Measurements from ENCODE around the gene IZUMO1.
A peak's percentile ranks its signal among the peaks of the same experiment; 100 is the strongest.
"Not testable (repeated sequence)": the region's sequence is repeated elsewhere in the genome, so short reads cannot be mapped to it uniquely, and the experiment has no call there.

Gene IZUMO1

DNA sequence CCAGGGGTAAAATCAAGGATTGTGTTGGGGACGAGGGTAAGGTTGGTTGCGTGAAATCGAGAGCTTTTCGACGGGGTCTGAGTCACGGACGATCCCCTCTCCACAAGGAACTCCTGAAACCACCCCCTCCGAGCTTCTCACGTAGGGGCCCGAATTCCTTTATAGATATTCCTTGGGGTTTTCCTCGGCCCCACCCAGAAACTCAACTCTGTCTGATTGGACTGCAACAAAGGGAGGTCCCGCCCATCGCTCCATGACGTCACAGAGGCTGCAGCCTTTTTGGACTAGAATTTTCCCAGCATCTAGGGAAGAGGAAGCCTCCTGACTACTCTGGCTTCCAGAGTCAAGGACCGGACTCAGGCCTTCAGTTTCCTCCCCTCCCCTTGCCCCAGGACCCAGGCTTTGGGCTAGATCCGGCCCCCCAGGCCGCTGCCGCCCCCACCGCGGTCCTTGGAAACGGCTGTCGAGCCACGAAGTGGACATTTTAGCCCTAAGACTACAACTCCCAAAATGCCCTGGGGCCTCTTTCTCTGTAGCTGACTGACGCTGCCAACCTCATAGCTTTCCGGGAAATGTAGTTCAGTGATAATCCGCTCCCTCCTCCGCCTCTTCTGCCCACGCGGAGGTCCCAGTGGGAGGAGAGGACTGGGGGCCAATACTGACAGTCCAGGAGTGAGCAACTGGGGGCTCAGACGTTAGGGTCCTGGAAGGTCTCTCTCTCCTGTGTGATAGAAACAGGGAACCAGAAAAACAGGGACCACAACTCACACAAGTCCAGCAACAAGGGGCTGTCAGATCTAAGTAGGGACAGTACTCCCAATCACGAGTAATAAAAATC is at the start of gene IZUMO1:
Gene IZUMO1, minus strand, starts transcription at position 172 of the 838 bp plus-strand sequence. CDS start 1,050 bp downstream, outside the sequence.
- peak; percentile 63 for DNase-seq

DNA sequence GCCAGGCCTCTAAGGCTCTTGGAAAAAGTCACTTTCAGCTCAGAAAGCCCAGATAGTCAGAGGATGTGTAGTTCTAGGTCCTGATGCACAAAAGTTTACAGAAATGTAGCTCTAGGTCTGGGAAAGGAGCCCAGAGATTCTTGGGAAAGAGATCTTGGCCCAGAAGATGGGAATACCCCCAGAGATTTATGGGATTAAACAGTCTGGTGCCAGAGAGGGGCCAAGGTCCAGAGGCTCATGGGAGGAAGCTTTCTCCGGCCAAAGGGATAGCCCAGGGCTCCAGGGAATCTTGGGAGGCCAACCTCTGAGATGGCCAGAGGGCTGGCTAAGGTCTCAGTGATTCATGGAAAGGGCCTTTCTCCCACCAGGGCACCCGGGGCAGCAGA is 49.0 kb upstream of the IZUMO1 start:
- no peak for DNase-seq

DNA sequence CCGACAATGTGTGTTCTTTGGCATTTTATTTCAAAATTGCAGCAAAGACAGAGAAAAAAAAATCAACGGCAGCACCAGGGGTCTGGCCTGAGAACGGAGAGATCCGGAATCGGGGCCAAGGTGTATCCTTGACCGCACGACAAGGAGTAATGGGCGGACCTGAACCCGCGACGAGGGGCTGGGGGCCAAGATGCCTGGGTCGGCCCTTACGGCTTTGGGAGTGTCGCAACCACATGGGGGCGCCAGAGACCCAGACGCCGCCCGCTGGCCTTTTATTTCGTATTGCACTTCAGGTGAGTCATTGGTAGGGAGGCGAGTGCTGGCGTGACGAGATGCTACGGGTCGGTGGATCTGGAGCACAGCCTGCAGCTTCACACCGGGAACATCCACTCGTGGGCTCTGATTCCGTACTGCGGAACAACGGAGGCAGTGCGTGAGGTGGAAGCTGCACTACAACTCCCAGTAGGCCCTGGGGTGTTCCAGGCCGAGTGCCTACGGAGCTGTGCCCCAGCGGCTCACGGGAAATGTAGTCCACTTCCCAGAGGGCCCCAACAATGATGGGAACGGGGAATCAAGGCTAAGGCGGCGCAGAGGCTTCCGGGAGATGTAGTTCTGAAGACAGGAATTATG is 48.5 kb upstream of the IZUMO1 start:
- peak; percentile 91 for DNase-seq

DNA sequence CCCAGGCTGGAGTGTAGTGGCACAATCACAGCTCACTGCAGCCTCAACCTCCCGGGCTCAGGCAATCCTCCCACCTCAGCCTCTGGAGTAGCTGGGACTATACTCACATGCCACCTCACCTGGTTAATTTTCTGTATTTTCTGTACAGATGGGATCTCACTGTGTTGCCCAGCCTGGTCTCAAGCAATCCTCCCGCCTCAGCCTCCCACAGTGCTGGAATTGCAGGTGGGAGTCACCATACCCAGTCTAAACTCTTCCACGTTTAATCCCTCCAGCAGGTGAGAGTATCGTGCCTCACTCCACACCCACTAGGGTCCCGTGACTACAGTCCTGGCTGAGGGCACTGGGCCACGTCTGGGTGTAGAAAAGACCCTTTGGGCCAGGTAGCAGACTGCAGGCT is 47.6 kb upstream of the IZUMO1 start:
- no peak for DNase-seq

DNA sequence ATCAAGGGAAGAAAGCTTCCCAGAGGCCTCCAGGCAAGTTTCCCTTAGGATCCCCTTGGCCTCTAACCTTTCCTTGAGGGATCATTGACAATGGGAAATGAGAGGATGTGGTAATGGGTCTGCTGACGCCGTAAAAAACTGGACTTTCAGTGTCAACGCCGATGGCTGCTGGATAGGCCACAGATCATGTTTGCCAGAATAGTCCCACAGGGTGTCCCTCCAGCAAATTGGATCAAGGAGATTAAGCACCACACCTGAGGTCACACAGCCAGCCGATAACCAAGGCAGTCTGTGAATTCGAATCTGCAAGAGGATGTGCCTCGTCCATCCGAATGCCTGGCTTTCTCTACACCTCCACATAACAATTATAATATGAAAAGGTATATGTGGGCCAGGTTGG is 46.6 kb upstream of the IZUMO1 start:
- DNase-seq = no peak

DNA sequence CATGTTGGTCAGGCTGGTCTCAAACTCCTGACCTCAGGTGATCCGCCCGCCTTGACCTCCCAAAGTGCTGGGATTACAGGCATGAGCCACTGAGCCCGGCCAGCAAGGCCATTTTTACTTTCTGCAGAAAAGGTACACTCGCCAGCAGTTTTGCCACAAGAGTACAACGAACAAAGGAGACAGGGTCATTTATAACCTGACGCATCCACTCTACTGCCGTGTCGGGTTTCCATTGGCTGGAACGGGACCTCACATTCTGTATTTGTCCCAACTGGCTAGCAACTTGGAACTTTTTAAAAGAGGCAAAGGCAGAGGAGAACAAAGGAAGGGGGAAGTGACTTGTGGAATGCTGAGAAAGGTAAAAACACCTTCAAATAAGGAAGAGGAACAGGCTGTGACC is 40.6 kb upstream of the IZUMO1 start:
- DNase-seq = not testable (repeated sequence)

DNA sequence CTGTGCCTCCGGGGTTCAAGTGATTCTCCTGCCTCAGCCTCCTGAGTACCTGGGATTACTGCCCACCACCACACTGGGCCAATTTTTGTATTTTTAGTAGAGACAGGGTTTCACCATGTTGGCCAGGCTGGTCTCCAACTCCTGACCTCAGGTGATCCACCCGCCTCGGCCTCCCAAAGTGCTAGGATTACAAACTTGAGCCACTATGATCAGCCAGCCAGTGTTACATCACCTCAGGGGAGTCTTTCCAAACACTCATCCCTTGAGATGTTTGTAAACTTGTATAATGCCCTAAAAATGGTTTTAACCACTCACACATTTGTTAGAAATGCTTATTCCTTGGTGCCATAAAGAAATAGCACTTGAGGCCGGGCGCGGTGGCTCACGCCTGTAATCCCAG is 39.7 kb upstream of the IZUMO1 start:
- DNase-seq = not testable (repeated sequence)

DNA sequence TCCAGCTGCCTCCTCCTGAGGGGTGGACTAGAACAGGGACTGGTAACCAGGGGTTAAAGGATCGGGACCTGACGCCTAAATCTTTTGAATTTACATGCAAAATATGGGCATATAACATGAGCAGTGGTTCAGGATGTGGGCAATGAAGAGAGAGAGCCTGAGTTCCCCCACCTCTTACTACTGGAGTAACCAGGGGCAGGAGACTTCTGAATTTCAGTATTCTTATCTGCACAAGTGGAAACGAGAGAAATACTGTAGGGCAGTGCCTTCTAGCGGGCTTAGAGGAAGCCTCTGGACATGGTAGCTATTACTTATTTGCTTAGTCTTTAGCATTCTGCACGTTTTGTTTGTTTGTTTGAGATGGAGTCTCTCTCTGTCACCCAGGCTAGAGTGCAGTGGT is 37.8 kb upstream of the IZUMO1 start:
- no peak for DNase-seq

DNA sequence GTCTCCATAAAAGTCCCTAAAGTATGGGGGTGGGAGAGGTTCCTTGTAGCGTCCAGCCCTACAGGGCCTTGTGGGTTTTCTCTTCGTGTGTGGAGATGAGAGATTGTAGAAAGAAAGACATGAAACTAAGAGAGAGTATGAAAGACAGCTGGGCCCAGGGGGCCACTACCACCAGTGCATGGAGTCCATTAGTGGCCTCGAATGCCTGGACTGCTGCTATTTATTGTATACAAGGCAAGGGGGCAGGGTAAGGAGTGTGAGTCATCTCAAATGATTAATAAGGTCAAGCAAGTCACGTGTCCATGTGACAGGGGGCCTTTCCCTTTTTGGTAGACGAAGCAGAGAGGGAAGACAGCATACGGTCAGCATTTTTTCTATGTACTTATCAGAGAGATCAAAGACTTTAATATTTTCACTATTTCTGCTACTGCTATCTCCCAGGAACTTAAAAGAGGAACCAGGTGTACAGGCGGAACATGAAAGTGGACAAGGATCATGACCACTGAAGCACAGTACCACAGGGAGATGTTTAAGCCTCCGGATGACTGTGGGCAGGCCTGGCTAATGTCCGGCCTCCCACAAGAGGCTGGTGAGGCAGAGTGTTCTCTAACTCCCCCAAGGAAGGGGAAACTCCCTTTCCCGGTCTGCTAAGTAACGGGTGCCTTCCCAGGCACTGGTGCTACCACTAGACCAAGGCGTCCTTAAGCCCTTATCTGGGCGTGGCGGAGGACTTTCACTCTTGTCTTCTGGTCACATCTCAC is 34.1 kb upstream of the IZUMO1 start:
- no peak for DNase-seq

DNA sequence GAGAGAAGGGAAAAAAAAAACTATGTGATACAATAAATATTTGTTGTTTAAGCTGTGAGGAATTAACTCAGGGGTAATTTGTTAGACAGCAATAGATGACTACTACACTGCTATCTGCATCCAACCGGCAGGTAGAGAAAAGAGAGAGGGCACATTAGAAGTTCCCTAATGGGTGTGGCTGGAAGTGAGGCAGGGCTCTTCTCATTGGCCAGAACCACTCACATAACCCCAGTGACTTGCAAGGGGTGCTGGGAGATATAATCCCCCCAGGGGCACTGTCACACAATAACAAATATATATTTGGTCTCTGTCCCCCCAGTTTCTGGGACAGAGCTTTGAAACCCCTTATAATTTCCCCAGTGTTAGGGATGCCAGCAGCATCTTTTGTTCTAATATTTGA is 32.9 kb upstream of the IZUMO1 start:
- DNase-seq = no peak

DNA sequence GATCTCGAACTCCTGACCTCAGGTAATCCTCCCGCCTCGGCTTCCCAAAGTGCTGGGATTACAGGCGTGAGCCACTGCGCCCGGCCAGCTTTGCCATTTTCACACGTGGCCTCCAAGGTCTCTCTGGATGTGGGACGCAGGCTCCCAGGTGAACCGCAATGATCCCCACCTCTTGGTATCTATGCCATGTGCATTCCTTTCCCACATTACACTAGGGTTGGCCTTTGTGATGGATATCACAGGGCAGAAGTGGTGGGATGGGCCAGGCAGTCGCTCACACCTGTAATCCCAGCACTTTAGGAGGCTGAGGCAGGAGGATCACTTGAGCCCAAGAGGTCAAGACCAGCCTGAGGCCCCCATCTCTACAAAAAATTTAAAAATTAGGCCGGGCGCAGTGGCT is 31.0 kb upstream of the IZUMO1 start:
- no peak for DNase-seq

DNA sequence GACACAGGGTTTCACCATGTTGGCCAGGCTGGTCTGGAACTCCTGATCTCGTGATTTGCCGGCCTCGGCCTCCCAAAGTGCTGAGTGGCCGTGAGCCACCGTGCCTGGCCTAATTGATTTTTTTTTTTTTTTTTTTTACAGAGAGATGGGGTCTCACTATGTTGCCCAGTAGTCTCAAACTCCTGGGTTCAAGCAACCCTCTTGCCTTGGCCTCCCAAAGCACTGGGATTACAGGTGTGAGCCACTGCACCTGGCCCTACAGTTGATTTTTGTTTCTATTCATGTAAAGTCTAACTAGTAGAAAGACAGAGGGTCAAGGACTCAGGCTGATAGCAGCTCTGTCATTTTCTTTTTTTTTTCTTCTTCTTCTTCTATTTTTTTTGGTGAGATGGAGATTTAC is 30.4 kb upstream of the IZUMO1 start:
- no peak for DNase-seq

DNA sequence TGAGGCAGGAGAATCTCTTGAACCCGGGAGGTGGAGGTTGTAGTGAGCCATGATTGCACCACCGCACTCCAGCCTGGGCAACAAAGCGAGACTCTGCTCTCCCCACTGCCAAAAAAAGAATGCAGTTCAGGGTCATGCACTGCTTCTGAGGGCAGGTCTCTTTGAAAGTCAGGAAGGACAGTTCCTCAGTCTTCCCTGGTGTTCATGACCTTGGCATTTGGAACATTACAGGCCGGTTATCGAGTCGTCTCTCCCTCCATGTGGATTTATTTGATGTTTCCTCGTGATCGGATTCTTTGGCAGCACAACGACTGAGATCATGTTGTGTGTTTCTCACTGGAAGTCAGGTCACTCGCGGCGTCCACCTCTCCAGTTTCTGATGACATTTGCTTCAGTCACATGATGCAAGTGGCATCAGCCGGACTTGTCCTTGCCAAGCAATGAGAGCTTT is 25.8 kb upstream of the IZUMO1 start:
- DNase-seq = no peak

DNA sequence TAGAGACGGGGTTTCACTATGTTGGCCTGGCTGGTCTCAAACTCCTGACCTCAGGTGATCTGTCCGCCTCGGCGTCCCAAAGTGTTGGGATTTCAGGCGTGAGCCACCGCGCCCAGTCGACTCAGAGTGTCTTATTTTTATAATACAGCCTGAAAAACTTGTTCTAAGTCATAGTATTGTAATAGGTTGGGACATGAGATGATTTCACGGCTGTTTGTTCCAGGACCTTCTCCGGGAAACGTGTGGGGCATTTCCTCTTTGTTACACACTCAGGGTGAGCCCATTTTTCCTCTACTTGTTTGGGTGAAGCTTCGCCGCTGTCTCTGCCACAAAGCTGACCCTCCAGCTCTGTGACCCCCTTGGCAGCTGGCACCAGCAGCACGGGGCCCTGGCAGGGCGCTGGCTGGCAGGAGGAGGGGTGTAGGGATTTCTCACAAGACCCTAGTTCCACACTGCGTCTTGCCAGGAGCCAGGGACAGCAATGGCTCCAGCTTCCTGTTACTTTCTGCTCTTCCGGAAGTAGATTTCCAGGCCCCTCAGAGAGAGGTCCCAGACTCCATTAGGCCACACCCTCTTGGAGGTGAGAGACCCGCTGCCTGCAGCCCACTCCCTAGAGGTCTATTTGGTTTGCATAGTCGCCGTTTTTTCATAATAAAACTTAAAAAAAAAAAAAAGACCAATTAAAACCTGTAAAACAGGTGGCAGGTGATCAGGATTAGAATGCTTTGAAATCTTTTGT is 24.2 kb upstream of the IZUMO1 start:
- no peak for DNase-seq

DNA sequence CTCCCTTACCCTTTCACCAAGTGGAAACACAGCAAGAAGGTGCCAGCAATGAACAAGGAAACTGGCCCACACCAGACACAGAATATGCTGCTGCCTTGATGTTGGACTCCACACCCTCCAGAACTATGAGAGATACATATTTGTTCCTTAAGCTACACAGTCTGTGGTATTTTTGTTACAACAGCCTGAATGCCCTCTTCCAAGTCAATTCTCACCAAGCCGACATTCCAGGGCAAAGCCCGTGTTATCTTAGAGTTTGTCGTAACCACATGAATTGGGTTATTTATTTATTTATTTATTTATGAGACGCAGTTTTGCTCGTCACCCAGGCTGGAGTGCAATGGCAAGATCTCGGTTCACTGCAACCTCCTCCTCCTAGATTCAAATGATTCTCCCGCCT is 23.6 kb upstream of the IZUMO1 start:
- DNase-seq = no peak

DNA sequence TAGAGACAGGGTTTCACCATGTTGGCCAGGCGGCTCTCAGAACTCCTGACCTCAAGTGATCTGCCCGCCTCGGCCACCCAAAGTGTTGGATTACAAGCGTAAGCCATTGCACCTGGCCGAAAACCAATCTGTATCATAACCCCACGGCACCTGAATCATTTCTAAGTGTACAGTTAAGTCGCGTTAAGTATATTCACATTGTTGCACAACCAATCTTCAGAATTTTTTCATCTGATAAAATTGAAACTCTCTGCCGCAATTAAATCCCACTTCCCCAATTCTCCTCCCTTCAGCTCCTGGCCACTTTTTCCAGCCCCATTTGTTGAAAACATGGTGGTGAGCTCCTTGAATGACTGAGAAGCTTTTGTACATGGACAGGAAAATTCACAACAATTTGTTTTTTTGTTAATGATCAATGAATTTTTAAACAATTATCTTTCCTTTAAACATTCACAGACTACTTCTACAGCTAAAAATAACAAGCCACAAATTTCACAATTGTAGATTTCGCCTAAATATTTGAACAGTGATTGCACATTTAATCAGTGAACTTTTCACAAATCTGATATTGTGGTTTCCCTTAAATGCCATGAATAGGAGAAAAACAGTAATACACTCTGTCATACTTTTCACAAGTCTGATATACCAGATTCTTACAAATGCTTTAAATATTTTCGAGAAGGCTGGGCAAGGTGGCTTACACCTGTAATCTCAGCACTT is 22.4 kb upstream of the IZUMO1 start:
- no peak for DNase-seq

DNA sequence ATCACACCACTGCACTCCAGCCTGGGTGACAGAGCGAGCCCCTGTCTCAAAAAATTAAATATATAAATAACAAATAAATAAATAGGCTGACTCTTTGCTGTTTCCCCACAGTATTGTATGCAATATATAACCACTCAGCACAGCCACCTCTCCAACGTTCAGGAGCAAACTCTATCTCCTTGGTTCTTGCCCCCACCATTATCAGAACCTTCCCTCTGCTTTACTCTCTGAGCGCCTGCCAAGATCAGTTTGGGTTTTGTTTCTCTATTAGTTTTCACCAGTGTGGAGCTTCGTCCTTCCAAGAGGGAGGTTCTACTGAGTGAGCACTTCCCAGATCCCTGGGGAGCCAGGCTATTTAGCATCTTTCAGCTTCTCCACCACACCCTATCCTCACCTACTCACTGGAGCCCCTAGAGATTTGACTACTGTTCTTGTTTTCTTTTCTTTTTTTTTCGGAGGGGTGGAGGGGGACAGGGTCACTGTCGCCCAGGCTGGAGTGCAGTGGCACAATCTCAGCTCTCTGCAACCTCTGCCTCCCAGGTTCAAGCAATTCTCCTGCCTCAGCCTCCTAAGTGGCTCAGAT is 21.6 kb upstream of the IZUMO1 start:
- DNase-seq = not testable (repeated sequence)

DNA sequence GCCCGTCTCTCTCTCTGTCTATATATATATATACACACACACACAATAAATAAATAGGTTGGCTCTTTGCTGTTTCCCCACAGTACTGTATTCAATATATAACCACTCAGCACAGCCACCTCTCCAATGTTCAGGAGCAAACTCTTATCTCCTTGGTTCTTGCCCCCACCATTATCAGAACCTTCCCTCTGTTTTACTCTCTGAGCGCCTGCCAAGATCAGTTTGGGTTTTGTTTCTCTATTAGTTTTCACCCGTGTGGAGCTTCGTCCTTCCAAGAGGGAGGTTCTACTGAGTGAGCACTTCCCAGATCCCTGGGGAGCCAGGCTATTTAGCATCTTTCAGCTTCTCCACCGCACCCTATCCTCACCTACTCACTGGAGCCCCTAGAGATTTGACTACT is 19.1 kb upstream of the IZUMO1 start:
- not testable (repeated sequence) for DNase-seq

DNA sequence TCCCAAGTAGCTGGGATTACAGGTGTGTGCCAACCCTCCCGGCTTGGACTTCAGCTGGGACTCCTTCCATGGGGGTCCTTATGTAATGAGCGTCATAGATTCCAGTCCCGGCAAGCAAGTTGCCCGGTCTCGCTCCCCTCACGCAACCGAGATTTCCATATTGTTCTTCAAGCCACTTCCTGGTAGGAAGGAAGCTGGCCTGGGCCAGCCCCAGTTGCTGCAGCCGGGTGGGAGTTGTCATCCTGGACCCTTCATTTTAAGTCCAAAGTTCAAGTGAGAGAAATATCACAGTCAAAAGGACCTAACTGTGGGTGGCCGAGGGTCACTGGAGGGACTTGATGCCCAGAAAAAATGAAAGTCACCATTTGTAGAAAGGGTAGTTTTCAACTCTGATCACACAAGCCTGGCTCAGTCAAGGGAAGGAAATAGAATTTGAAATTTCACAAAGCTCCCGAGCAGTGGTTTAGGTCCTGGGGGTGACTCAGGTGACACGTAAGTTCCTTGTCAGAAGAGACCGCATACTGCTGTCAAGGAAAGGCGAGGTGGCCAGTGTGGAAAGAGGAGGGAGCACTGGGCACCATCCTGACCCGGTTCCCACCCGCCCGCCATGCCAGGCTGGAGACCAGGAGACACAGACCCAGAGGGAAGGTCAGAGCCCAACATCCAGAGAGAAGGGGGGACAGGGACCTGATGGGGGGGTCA is 13.9 kb upstream of the IZUMO1 start:
- no peak for DNase-seq

DNA sequence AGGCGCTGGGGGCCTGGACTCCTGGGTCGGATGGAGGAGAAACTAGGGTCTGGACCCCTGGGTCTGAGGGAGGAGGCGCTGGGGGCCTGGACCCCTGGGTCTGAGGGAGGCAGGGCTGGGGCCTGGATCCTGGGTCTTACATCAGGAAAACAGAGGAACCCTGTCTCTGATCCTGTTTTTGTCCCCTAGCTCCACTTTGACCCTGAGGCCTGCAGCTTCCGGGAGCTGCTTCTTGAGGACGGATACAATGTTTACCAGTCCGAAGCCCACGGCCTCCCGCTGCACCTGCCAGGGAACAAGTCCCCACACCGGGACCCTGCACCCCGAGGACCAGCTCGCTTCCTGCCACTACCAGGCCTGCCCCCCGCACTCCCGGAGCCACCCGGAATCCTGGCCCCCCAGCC is 11.0 kb upstream of the IZUMO1 start:
- DNase-seq = no peak

DNA sequence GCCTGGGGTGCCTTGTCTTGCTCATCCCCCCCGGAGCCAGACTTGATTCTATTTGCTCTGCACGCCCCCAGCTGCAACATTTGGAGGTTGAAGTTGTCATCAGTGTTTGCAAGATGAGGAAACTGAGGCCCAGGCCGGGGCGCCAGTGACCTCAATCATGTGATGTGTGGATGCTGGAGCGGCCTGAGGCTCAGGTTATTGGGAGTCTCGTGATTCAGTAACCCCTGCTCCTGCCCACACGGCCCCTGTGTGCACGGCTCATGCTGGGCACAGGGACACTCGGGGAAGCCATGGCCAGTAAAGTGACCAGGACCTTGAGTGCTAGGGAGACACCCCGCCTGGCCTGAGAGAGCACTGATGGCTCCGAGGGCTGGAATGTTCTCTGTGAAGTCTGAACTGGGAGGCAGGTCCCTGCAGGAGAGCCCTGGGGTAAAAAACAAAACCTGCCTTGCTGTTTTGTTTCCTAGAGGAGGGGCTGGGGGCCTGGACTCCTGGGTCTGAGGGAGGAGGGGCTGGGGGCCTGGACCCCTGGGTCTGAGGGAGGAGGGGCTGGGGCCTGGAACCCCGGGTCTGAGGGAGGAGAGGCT is 10.5 kb upstream of the IZUMO1 start:
- no peak for DNase-seq
